Measurements from ENCODE around the gene DDX11. TPM values are rescaled to one million over a fixed set of nuclear protein-coding genes. Genes with fewer than 3 reads are reported as not detected.
"Not testable (repeated sequence)": the region's sequence is repeated elsewhere in the genome, so short reads cannot be mapped to it uniquely, and the experiment has no call there.

DDX11 gene
- total RNA-seq, 6 experiments from 2014 or later = 14.1 to 23.1 (median 20.5) TPM

DNA sequence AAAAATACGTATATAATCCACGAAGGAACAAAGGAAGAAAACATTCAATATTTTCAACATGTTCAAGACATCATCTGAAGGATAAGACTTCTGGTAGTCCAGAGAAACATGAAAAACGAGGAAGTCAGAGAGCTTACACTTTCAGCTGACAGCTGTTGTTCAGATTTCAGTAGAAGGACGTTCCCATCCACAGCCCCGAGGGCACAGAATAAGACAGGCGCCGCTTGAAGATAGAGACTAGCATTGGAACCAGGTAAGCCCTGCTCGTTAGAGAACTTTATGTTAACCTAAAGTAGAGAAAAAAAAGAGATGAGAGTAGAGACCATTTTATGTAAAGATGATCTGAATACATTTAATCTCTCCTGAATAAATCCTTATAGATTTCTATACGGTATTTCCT, 71.1 kb downstream of the DDX11 start:
- H3K4me3 Mint-ChIP-seq; H3K9me3 Mint-ChIP-seq; H3K4me1 Mint-ChIP-seq (ENCODE audit: low read depth); DNase-seq; H3K27ac Mint-ChIP-seq; H3K27me3 Mint-ChIP-seq (ENCODE audit: insufficient read depth); H3K36me3 Mint-ChIP-seq (ENCODE audit: low read depth): not testable (repeated sequence)

DNA sequence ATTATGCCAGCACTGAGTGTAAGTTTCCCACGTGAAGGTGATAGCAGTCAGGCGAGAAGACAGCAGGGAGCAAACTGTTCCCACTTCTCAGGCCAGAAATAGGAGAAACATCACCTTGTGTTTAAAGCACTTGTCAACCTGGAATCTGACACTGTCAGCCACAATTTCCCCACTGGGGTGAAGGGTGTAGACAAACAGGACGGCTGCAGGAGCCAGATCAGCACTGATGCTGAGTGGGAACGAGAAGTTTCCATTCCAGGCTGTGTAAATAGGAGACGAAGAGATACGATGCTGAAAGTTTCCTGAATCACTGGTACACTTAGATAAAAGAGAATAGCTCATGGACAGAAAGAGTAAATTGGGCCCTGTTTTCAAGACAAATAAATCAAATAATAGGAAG, 71.6 kb downstream of the DDX11 start:
- not testable (repeated sequence) for H3K27me3 Mint-ChIP-seq (ENCODE audit: insufficient read depth); DNase-seq; H3K4me1 Mint-ChIP-seq (ENCODE audit: low read depth); H3K4me3 Mint-ChIP-seq; H3K27ac Mint-ChIP-seq; H3K9me3 Mint-ChIP-seq; H3K36me3 Mint-ChIP-seq (ENCODE audit: low read depth)

DNA sequence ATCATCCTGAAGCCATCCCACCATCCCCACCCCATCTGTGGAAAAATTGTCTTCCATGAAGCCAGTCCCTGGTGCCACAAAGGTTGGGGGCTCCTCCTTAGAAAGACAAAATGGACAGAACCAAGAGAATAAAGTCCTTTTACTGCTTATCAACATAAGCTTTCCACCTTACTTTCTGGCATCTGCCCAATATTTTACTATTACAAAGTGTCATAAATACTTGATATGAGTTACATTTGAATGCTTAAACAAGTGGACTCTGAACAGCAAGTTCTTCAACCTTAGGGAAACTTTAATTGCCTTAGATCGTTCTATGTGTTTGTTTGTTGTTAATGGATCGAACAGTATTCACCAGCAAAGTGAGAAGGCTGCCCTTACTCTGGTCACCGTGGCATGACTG, 73.8 kb downstream of the DDX11 start:
- not testable (repeated sequence) for H3K27ac Mint-ChIP-seq; H3K4me3 Mint-ChIP-seq; H3K36me3 Mint-ChIP-seq (ENCODE audit: low read depth); H3K4me1 Mint-ChIP-seq (ENCODE audit: low read depth); DNase-seq; H3K9me3 Mint-ChIP-seq; H3K27me3 Mint-ChIP-seq (ENCODE audit: insufficient read depth)

DNA sequence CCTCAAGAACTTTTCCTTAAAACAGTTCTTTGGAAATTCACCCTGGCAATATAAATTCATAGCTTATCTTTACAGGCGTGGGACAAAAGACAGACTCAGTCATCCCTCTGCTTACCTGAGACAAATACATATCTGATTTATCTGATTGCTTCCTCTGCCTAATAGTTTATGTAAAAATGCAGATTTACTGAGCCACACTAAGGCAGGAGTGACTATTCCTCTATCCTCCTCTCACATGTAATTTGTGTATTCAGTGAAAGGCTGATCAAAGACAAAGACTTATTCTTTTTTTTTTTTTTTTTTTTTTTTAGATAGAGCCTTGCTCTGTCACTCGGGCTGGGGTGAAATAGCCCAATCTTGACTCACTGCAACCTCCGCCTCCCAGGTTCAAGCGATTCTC, 77.1 kb downstream of the DDX11 start:
- H3K27ac Mint-ChIP-seq; H3K4me1 Mint-ChIP-seq (ENCODE audit: low read depth); H3K9me3 Mint-ChIP-seq; DNase-seq; H3K27me3 Mint-ChIP-seq (ENCODE audit: insufficient read depth); H3K4me3 Mint-ChIP-seq; H3K36me3 Mint-ChIP-seq (ENCODE audit: low read depth): not testable (repeated sequence)

Other genes with a start within 250 kb of the DDX11 start
- gene TSPAN11, start 147.1 kb upstream of the DDX11 start, total RNA-seq (2021; fragmentation: NEBNext Ultra II Directional; extraction: Animal tissue kit (Norgen Biotek cat#: 25700)) = under 1 TPM in 2 of 6 experiments, not detected in 4; 0.17 to 0.18 TPM

All from HFFc6 (cell line).